ENCODE measurements around the gene CAP1.
"Not testable (repeated sequence)": the region's sequence is repeated elsewhere in the genome, so short reads cannot be mapped to it uniquely, and the experiment has no call there.

CAP1 gene, protein sequence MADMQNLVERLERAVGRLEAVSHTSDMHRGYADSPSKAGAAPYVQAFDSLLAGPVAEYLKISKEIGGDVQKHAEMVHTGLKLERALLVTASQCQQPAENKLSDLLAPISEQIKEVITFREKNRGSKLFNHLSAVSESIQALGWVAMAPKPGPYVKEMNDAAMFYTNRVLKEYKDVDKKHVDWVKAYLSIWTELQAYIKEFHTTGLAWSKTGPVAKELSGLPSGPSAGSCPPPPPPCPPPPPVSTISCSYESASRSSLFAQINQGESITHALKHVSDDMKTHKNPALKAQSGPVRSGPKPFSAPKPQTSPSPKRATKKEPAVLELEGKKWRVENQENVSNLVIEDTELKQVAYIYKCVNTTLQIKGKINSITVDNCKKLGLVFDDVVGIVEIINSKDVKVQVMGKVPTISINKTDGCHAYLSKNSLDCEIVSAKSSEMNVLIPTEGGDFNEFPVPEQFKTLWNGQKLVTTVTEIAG

DNA sequence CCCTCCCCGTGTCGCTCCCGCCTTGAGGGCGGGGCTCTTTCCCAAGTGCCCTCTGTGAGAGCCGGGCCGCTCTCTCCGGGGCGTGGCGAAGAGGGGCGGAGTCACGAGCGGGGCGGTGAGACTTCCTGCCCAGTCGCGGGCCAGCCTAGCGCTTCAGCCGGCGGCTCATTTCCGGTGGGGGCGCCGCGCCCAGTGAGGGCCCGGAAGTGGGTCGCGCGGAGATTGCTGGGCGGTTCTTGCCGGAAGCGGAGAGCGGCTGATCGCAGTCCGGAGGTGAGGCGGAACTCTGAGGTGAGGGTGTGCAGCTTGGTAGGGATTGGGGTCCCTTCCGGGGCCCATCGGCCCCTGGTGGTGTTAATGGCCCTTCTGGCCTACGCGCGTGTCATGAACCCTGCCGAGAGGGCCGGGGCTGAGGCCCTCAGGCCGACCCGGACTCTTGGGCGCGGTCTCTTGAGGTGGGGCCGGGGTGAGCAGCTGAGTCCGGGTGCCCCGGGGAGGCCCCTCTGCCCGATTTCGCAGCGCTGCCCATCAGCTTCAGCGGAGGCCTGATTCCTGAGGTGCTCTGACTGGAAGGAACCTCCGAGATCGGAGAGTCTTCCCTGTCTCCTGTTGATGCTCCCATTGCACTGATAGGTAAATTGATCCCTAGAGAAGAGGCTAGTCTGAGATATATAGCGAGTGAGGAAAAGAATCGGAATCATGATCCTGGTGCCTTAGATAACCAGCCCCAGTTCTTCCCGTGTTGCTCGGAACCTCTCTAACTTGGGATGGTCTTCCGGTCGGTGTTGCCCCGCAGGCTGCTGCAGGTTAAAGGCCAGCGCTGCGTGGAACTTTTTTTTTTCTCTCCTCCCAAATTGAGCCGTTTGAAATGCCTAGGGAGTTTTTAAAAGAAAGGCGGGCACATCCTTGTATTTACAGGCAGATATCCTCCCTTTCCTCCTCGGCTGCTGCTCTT is at the start of gene CAP1:
CAP1 (plus strand) TSS at position 219 of the 955 bp plus-strand sequence. CDS start 18,618 bp downstream, outside the sequence.
- DNase-seq = peak; percentile 99

DNA sequence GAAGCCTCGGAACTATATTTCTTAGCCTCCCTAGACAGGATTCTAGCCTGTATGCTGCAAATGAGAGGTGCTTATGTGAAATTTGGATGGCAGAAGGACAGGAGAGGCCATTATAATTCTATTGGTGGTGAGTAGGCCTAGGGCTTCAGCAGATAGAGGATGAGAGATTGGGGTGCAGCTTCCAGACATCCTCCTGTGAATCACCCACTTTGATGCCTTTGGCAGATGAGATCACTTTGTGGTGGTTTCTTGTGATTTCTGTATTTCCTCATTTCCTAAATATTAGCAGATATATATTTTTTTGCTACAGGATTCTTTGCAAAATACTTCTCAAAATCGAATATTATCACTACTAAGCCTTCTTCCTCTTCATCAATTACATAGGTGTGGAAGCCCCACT is 48.3 kb upstream of the CAP1 start:
- no peak for DNase-seq

DNA sequence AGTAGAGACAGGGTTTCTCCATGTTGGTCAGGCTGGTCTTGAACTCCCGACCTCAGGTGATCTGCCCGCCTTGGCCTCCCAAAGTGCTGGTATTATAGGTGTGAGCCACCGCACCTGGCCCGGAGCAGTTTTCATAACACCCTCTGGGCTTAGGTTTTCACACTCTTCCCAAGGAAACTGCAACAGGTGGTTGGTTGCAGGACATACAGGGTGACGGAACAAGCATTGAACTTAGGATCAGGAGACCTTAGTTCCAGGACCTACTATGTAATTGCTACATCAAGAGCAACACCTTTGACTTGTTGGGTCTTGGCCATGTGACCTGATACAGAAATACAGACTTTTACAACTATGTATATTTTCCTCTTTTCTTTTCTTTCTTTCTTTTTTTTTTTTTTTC is 47.6 kb upstream of the CAP1 start:
- DNase-seq = no peak

DNA sequence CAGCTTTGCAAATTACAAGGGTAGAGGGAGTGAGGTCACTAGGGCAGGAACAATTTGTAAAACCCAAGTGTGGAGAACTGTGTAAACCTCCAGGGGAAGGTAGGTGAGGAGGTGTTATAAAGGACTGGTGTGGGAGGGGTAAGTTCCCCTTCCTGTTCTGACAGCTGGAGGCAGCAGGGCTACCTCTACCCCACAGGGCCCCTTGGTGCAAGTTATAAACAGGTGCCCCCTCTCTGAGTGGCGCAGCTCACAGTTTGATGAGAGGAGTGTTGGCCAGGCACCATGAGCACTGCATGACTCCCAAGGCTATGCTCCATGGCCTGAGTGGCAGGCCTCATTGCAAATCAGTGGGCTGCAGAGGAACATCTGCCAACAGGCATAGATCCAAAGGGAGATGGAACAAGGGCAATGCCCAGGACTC is 44.5 kb upstream of the CAP1 start:
- no peak for DNase-seq

DNA sequence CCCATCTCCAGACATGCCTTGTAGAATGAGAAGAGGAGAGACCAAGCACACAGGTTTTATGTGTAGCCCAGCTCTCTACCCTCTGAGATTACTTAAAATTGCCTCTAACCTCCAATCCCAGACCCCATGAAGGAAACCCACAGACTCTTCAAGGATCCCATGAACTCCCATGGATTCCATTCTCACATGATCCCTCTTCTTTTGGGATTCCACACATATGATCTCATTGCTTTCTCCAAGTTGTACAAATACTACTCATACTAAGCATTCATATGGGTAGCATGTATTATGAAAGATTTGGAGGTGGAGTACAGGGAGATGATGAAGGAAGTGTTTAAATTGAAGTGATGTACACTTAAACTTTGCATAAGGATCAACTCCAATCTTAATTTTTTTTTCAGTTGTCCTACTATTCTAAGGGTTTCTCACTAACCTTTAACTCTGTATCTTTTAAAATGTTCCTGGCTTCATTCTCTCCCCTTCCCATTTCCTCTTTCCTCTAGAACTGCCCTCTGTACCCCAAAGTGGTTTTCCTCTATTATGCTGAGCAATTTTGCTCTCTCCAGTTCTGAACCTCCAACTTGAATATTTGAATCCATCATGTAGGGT is 44.0 kb upstream of the CAP1 start:
- DNase-seq = peak; percentile 16

DNA sequence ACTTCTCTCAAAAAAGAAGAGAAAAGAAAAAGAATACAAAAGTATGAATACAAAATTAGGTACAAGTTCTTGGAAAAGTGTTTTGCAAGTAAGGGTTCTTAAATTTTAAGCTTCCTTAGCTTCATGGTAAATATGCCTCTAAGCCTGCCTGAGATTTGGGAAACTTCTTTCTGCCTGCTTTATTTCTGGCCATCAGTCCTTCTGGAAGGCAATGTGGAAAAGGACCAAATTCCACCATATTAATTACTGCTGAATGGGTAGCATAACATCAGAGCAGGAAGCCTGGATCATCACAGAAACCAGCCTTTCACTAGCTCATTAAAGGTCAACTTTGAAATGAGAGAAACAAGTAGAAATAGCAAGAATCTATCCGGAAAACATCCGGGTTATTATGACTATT is 39.1 kb upstream of the CAP1 start:
- DNase-seq = no peak

DNA sequence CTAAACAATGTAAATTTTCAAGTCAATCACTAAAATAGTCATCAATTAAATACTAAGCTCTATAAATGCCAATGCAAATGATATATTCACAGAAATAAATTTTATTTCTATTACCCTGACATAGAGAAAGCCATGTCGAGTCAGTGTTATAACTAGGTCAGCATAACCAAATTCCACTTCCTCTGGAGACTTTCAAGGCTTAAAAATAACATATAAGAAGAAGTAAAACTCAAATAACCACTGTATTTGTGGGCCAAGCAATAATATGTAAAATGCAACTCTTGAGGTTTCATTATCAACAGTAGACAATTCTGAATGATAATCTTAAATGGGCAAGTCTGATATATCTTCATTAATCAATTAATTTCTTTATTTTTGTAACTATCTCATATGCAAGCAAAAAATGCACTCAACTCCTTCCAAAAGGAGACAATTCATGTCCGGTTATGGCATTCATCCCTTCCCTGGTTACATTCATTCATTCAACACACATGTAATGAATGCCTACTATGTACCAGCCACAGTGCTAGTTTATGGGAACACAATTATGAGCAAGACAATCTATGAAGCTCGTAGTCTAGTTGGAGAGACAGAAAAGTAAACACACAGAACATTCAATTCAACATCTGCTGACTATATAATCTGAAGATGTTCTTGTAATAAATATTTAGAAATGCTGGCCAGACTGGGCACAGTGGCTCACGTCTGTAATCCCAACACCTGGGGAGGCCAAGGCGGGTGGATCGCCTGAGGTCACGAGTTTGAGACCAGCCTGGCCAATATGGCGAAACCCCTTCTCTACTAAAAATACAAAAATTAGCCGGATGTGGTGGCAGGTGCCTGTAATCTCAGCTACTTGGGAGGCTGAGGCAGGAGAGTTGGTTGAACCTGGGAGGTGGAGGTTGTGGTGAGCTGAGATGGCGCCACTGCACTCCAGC is 37.1 kb upstream of the CAP1 start:
- no peak for DNase-seq

DNA sequence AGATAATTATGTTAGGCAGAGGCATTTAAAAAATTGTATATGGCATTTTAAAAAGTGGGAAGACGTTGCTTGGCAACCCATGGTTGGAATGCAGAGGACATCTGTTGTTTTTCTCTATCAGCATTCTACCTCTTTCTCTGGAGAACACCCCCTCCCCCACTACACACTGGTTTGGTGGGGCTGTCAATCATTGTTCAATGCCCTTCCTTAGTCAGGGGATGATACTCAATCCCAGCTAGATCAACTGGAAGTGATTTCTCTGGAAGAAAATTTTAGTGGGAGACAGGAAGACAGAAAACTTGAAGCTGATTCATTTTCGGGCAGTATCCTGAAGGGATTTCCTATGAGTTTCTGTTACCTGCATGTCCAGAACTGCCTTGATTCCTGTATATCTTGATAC is 35.7 kb upstream of the CAP1 start:
- no peak for DNase-seq

DNA sequence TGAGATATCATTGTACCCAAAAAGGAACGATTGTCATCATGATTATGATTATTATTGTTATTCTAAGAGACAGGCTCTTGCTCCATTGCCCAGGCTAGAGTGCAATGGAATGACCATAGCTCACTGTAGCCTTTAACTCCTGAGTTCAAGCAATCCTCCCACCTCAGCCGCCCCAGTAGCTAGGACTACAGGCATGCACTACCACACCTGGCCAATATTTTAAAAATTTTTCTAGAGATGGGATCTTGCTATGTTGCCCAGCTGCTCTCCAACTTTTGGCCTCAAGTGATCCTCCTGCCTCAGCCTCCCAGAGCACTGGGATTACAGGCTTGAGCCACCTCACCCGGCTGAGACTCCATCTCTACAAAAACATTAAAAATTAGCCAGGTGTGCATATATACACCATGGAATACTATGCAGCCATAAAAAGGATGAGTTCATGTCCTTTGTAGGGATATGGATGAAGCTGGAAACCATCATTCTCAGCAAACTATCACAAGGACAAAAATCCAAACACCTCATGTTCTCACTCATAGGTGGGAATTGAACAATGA is 33.0 kb upstream of the CAP1 start:
- not testable (repeated sequence) for DNase-seq

DNA sequence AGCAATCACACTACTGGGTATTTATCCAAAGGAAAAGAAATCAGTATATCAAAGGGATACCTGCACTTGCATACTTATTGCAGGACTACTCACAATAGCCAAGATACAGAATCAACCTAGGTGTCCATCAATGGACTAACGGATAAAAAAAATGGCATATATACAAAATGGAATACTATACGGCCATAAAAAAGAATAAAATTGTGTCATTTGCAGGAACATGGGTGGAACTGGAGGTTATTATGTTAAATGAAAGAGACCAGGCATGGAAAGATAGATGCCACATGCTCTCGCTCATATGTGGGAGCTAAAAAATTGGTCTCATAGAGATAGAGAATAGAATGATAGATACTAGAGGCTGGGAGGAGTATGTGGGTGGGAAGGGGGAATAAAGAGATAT is 29.3 kb upstream of the CAP1 start:
- no peak for DNase-seq

DNA sequence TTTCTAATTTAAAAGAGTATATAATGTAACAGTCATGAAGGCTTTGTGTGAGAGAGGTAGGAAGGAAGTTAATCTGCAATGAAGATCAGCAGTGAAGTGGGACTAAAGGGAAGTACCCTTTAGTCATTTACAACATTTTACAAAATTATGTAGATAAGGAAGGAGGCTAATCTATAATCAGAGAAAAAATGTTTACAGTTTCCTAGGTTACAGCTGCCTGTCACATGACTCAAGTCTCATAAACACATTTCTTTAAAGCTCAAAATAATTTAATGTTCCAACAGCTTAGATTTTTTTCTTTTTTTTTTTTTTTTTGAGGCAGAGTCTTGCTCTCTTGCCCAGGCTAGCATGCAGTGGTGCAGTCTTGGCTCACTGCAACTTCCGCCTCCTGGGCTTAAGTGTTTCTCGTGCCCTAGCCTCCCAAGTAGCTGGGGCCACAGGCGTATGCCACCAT is 26.2 kb upstream of the CAP1 start:
- peak; percentile 32 for DNase-seq

DNA sequence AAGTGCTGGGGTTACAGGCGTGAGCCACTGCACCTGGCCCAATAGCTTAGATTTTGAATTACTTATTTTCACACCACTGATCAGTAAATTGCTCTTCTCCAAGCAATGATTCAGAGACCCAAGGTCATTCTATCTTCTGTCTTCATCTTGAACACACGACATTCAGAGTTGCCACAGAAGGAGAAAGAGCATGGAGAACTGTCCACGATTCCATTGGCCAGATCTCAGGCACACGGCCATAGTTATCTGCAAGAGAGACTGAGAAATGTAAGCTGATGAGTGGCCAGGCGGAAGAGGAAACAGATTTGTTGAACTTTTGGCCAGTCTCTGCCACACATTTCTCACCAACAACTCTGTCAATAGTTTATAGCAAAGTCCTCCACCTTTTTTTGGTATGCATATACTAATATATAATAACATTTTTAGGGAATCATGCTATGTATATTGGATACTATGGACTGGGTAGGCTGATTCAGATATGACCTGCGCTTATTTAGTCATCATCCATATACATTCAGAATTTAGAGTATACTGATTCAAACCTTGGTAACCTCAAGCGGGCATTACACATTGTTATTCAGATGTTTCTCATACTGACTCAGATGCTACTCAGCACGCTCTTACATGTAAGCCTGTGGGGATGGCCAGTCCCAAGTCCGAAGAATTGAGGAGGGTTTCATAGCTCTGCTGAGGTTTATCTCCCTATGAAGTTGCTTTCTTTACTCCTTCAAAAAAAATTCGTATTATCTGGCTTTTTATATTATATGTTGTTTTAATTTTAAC is 25.5 kb upstream of the CAP1 start:
- DNase-seq = peak; percentile 89

DNA sequence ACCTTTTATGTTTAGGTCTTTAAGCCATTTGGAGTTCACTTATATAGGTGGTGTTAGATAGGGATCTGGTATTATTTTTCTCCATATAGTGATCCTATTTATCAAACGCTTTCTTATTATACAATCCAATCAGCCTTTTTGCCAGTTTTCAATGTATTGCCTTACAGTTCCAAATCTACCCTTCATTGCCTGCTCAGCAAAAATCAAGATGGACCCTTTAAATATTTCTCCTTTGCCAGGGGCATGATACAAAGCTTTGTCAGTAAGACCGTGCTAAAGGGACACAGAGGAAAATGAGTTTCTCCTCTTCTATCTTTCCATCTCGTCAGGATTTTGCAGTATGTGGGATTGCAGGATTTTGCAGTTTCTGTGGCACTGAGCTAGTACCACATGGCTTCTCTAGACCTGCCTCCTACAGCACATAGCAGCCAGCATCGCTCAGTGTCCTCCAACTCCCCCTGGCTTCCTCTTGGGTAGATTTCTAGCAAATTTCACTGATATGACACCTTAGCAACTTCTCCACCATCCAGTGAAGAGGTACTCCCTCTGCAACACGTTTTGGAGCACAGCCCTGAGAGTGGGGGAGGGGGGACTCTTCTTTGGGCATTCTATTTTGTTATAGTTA is 22.5 kb upstream of the CAP1 start:
- no peak for DNase-seq

DNA sequence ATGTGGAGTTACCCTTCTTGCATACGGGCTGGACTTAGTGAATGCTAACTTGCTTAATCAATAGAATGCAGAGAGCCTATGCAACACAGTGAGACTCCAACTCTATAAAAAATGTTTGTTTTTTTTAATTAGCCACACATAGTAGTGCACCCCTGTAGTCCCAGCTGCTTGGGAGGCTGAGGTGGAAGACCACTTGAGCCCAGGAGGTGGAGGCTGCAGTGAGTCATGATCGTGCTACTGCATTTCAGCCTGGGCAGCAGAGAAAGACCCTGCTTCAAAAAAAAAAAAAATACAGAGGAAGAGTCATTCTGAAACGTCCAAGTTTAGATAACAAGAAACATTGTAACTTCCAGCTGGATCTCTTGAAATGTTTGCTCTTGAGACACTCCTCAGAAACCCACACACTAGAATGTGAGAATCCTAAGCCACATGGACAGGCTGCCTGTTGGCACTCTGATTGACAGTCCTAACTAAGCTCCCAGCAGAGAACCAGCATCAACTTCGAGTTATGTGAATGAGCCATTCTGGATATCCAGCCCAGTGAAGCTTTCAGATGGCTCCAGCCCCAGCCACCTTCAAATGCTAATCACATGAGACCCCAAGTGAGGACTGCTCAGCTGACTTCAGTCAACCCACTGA is 20.0 kb upstream of the CAP1 start:
- no peak for DNase-seq

DNA sequence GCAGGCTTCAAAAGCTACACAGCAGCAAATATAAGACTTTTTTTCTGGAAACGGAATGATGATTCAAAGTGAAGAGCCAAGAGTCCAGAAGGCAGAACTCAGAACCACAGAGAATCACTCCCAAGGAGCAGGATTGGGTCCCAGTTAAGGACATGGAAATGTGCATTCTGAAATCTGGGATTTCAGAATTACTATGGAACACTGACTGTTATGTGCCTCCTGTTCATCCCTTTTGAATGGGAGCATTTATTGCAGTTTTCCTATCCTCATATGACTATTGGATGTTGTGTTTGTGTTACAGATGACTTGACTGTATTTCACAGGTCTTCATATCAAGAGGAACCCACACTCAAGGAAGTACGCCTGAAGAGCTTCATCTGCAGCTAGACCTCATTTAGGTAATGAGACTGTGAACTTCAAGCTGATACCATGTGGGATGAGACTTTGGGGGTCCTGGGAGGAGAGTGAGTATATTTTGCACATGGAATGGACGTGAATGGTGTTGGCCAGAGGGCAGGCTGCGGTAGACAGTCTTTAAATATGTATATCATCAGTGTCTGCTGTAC is 17.1 kb upstream of the CAP1 start:
- DNase-seq = no peak

DNA sequence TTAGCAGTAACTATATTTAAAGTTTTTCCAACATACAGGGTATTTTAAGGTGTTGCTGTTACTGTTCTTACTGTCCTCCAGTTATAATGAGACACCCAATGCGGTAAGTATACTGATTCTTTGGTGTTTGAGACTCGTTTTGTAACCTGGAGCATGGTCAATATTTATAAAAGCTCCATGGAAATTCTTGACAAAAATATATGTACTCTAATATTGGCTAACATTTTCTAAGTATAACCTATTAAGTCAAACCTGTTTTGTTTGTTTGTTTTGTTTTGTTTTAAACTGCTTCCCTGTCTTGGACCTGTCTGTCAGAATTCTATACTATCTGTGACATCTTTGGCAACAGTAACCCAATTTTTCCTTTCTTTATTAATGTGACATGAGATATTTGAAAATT is 15.9 kb upstream of the CAP1 start:
- no peak for DNase-seq

DNA sequence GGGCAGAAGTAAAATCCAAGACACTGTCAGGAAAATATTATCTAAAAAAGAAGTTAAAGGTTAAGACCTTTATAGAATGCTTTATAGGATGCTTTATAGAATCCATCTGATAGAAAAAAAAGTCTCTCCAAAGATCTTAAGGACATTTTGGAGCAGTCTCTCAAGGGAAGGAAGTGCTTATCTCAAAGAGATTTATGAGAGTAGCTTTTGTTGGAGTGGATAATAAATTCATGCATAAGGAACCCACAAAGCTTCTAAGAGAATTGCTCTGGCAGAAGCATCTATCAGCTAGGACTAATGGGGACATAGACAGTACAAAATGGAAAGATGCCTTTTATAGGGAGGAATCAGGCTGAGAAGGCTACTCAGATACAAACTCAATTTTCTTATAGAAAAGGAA is 12.9 kb upstream of the CAP1 start:
- no peak for DNase-seq

DNA sequence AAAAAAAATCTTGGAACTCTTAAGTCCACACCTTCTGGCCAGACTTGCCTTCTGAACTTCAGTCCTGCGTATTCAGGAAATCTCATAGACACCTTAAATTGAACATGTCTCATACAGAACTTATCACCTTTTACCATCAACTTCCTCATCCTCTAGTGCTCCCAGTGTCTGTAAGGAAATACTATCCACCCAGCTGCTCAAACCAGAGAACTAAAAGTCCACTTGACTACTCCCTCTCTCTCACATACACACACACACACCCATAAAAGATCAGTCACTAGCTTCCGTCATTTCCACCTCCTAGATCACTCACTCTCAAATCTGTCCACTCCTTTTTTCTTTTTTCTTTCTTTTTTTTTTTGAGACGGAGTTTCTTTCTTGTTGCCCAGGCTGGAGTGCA is 10.9 kb upstream of the CAP1 start:
- DNase-seq = no peak

DNA sequence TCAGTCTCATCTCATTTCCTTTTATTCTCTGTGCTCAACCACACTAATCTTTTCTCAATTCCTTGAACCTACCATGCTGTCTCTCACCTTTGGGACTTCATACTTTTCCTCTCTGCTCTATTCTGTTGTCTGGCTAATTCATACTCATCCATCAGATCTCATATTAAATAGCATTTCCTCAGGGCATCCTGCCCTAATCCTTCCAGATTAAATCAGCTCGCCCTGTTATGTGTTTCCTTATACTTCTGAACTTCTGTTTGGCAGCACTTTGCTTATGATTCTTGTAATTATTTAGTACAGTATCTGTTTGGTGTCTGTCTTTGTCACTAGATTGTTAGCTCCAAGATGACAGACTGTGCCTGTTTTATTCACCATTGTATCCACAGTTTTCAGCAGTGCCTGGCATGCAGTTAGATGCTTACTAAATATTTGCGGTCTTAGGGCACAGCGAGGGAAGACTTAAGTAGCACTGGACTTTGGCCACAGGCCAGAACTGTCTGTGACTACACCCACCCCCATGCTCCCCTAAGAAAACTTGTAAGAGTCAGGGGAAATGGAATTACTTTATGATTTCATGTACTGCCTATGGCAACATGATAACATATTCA is 9.9 kb upstream of the CAP1 start:
- no peak for DNase-seq
